ENCODE measurements around the gene GNAS.

The GNAS gene

DNA sequence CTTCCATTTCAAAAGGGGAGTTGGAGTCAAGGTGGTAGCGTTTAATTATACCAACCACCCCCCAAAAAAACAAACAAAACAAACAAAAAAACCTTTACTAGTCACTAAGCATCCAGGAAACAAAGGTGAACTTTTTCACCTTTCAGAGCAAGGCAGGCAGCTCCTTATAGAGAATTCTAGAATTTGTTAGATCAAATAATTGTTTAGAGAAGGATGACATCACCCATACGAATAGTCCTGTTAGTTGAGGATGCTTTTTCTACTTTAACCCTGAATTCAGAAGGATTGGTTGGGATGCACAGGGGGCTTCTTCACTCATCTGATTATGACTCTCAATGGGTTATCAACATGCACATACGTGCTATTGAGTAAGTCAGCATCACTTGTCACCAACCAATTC, 44.3 kb downstream of the GNAS start:
- no peak for DNase-seq (ENCODE audit: low read depth in 1 of 2, low spot score in 1 of 2)

DNA sequence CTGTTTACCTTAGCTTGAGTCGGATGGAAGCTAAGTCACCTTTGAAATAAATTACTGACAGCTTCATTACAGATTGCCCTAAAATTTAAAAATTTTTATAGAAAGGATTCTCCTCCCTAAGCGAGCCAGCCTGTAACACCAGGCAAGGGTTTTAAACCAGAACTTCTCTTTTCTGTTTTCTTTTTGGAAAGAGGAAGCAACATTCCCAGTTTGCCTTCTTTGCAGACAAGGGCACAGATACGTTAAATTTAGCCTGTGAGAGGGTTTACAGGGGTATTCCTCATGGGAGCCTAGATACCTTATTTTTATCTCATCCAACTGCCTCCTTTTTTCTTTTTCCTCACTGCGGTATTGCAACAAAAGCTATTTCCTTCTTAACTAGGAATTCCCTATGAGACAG, 45.0 kb downstream of the GNAS start:
- DNase-seq (ENCODE audit: low read depth in 1 of 2, low spot score in 1 of 2) = no peak

DNA sequence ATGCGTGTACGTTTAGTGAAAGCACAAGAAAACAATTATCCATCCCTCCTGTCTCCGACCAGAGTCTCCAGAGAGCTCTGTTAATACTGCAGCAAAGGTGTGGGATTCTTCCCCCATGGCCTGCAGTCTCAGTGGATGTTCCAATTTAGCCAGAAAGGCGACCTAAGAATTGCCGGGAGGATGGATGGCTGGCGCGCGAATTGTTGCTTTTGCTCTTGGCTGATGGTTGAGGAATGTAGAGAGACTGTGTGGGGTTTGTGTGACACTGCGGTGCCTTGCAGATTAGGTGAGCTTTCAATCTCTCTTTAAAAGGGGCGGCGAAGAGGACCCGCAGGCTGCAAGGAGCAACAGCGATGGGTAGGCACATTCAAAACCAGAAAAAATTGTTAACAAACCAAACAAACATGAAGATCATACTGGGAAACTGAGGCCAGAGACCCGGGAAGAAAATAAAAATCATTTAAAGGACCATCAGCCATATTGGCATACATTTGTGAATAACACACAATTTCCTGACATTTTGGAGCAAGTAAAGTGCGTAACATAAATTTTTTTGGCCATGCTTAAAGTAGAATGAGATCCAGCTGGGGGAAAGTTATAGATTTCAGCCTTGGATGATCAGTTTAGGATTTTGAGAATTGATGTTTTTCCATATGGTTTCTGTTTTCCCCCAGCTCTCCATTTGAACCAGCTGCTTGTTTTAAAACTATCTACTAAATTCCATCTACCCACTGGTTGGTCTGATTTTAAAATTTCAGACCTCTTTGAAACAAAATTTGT, 46.3 kb downstream of the GNAS start:
- no peak for DNase-seq (ENCODE audit: low read depth in 1 of 2, low spot score in 1 of 2)

DNA sequence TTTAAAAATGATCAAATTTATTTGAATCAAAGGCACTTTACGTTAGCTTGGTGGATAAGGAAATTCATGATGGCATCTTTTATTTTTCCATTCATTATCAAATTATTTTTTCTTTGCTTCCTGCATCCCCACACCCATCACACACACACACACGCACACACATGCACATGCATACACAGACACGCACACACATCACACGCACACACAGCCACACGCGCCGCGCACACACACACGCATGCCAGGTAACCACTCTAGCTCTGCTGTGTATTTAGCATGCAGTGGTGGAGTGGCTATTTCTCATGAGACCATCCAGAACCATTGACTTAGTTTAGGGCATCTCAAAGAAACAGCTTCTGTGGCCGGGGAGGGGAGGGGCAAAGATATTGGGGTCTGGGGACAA, 47.0 kb downstream of the GNAS start:
- DNase-seq (ENCODE audit: low read depth in 1 of 2, low spot score in 1 of 2) = no peak

DNA sequence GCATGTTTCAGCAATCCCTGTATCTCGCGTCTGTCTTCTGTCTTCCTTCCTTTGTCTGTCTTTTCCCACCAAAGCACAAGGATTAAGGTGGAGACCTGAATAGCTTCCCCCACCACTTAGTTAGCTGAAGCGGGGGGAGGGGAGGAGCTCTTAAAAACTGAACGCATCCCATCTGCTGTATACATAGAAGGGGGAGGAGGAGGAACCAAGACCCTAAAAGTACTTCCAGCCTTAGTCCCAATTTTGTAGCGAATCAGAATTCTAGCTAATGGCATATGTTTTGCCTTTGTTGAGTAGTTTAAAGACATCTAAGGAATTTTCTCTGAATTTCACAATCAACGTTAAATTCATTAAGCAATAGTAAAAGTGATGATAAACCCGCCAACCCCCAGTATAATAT, 47.9 kb downstream of the GNAS start:
- no peak for DNase-seq (ENCODE audit: low read depth in 1 of 2, low spot score in 1 of 2)

DNA sequence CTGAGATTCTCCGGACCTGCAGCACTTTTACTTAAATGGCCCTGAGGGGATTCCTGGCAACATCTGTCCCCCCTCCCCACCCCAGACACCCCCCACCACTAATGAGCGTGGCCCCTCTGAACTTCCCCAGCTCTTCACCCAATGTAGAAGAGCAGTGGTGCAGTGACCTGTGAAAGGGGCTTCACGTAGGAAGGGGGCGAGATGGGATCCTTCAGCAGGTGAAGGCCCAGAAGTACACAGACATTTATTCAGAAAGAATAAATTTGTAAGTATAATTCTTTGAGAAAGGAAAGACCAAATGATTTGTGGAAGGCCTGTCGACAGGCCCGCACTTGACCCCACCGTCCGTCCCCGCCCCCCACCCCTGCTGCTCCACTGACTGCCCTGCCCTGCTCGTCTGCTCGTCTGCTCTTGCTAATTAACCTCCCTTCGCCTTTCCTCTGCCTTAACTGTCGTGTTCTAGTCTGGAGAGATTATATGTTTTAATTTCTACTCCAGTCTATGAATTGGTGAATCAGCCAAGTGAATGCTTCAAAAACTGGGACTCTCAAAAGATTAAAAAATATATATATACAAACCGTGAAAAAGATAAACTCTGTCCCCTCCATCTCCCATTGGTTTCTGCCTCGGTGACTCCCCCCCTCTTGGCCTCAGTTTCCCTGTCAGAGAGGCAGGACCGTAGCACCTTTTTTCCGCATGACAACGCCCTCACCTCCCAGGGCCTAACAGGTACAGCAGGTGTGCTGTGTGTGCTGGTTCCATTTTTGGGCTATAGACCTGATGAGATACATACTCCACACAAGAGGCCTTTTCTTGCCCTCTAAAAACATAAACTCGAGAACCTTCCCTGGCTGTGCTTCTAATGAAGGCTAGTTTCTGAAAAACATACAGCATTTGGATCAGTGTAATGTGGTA, 49.2 kb downstream of the GNAS start:
- no peak for DNase-seq (ENCODE audit: low read depth in 1 of 2, low spot score in 1 of 2)

DNA sequence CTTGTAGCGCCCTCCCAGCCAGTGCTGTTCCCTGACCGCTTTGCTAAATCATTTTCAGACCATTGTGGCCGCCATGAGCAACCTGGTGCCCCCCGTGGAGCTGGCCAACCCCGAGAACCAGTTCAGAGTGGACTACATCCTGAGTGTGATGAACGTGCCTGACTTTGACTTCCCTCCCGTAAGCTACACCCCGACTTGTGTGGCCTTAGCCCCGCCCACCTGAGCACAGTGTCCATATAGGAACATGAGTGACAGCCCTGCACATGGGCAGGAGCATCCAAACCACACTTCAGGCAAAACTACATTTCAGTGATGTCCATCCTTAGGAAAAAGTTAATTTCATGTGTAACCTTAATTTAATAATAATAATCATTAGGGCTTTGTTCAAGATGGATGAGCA, 51.1 kb downstream of the GNAS start:
- DNase-seq (ENCODE audit: low read depth in 1 of 2, low spot score in 1 of 2) = no peak

DNA sequence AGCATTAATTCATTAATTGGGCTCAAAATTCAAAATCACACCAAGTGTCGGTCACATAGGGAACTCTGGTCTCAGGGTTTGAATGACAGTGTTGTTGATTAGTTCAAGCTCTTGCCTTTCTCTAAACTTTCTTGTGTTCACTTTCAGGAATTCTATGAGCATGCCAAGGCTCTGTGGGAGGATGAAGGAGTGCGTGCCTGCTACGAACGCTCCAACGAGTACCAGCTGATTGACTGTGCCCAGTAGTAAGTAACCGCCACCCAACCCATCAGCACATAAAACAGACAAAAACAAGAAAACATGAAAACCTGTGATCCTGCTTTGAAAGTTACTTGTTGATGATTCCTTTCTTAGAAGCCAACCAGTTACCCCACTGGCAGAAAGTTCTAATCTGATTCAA, 52.7 kb downstream of the GNAS start:
- DNase-seq (ENCODE audit: low read depth in 1 of 2, low spot score in 1 of 2) = no peak

DNA sequence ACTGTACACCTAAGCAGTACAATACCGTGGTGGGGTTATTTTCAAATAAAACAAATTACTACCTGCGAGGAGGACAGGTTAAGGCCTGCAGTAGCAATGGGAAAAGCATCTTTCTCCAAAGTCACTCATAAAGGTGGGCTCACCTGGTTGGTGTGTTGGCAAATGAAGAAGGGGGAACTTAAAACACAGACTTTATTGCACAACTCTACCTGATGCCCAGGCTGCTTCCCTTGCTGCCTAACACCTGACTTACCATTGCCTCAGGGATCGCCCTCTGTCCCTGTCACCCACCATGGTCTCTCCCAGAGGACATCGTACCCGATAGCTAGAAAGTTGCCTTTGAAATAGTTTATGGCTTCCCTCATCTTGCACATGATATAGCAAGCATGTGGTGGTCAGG, 53.6 kb downstream of the GNAS start:
- no peak for DNase-seq (ENCODE audit: low read depth in 1 of 2, low spot score in 1 of 2)

DNA sequence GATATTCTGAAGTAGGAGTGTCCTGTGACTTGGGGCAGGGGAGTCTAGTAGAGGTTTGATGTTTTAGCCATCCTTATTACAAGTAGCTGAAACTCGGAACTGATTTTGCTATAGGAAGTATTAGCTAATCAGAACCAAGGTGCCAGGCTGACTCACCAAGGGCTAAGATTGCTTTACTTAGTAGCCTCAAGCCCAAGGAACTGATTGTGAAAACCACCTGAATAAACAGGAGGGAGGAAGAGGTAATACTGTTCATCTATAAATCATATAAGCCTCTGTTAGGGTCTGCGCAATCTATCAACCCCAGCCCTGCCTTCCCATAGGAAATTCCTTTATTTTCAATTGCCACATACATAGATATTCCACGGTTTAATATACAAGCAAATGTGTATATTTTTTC, 54.4 kb downstream of the GNAS start:
- DNase-seq (ENCODE audit: low read depth in 1 of 2, low spot score in 1 of 2) = no peak

DNA sequence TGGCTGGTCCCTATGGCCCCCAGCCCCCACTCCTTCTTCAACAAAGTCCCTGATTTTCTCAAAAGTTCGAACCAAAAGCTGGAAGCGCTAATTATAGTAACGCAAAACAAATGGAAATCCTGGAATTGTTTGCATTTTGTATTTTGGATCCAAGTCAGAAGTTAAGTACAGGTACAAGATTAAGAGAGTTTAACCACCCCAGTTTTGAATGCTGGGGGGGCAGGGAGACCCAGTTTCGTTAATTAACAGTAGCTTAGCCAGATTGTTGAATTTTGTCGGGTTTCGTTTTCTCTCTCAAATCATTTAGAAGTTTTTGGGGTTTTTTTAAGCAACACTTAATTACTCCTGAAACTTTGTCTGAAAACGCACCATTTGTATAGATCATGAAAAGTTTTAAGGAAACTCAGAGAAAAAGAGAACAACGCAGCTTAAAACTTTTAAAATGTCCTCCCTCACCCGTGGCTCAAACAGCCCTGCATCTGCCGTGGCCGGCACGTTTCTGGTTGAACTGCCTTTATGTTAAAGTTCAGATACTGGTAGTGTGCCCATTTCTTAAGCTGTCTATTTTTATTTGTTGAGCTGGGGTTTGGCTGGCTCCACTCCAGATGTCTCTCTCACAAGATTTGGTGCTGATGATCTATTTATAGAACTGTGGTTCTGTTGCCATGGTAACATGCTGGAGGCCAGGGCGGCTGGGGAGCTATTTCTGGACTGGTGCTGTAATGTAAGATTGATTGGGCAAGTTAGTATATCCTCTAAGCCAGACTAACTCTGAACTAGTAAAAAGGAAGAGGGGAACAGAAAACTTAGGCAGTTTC, 55.0 kb downstream of the GNAS start:
- DNase-seq (ENCODE audit: low read depth in 1 of 2, low spot score in 1 of 2) = no peak

DNA sequence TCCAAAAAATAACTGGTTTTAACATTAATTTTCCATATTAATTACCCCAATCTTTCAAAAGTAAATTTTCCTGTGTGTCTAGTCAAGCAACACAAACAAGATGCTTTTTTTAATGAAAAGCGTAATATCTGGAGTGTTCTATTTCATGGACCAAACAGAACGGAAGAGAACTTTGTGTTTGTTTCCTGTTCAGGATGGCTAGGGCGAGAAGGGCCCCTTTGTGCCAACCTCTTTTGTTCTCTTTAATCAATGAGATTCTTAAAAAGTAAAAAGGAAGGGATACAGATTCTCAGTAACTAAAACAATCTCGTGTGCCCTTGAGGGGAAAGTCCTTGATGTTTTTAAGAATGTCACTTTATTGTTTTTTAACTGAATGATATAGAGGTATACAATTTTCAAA, 55.7 kb downstream of the GNAS start:
- no peak for DNase-seq (ENCODE audit: low read depth in 1 of 2, low spot score in 1 of 2)

DNA sequence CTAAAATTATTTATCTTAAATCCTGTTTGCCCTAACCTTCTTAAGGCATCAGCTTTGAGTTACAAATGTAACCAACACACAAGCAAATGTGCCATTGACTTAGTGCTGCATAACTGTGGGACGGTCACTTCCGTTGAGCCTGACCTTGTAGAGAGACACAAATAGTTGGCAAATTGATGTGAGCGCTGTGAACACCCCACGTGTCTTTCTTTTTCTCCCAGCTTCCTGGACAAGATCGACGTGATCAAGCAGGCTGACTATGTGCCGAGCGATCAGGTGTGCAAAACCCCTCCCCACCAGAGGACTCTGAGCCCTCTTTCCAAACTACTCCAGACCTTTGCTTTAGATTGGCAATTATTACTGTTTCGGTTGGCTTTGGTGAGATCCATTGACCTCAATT, 56.4 kb downstream of the GNAS start:
- DNase-seq (ENCODE audit: low read depth in 1 of 2, low spot score in 1 of 2) = no peak

DNA sequence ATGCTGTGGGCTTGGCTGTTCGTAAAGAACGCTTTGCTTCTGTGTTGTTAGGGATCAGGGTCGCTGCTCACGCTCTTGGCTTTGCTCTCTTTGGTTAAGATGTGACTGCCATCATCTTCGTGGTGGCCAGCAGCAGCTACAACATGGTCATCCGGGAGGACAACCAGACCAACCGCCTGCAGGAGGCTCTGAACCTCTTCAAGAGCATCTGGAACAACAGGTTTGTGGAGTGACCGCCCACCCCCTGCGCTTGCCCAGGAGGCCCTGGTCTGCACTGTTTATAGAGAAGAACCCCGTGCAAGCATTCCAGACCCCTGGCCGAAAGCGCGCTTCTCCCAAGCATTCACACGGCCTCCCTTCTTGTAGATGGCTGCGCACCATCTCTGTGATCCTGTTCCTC, 57.1 kb downstream of the GNAS start:
- no peak for DNase-seq (ENCODE audit: low read depth in 1 of 2, low spot score in 1 of 2)

DNA sequence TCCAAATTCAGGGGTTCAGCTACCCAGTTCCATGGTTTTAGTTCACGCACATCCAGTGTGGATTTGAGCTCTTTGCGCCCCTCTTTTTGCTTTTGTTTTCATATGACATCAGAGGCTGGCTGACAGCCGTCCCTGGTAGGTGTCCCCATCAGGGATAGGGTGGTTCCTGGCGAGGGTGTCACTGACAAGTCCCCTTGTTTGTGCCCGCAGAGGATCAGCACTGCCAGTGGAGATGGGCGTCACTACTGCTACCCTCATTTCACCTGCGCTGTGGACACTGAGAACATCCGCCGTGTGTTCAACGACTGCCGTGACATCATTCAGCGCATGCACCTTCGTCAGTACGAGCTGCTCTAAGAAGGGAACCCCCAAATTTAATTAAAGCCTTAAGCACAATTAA, 58.0 kb downstream of the GNAS start:
- no peak for DNase-seq (ENCODE audit: low read depth in 1 of 2, low spot score in 1 of 2)

DNA sequence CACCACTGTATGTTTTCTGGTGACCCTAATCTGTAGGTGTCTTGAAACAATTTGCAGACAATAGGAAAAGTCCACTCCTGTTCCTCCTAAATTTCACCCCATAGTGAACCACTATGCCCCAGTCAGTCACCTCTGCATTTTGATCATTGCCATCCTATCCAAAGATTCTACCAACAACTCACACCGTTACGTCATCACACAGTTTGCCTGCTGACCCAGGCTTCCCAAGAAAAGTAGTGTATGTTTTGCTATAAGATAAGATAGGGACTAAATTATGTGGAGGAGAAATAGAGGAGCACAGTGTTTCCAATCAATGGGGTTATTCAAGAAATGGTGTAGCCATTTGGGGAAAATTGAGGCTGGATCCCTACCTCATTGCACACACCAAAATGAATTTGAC, 58.8 kb downstream of the GNAS start:
- no peak for DNase-seq (ENCODE audit: low read depth in 1 of 2, low spot score in 1 of 2)

DNA sequence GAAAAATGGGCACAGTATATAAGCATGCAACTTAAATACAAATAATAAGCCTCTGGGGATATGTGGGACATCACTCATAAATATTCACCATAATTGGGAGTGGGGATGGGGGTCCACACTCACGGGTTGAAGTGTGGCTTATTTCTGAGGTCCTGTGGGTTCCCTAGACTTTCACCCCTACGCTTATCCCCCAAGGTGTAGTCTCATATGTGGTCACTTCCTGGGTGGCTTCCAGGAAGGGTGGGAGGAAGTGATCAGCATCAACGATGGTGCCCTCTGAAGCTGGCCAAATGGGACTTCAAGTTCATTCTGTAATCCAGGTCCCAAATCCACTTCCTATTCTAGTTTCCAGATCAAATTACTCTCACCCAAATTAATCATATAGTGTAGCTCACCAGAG, 59.5 kb downstream of the GNAS start:
- no peak for DNase-seq (ENCODE audit: low read depth in 1 of 2, low spot score in 1 of 2)

DNA sequence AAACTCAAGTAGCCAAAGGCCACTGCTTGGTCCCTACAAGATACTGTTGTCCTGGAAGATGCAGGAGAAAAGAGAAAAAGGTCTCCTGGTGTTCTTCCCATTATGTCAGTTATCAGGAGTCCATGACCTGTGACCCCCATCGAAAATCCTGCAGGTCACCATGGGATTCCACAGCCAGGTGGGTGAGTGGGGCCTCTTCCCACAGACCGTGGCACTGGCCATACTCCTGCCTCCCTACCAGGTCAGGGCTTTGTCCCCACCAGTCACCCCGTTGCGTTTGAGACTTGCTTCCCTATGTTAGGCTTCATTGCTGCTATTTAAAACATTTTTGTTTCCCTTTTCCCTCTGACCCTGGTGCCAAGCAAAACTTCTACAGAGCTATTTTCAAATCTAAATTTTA, 60.6 kb downstream of the GNAS start:
- DNase-seq (ENCODE audit: low read depth in 1 of 2, low spot score in 1 of 2) = no peak

DNA sequence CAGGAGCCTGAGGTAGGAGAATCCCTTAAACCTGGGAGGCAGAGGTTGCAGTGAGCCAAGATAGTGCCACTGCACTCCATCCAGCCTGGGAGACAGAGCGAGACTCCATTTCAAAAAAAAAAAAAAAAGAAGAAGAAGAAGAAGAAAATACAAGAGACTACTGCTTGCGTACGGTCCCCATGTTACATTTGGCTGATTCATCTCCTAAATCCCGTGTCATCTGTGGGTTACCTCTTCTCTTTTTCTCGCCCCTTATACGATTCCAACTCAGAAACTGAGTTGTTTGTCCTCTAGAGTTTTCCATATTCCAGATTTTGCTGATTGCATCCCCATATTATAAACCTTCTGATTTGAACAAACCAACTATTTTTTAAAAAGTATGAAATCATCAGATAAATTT, 66.1 kb downstream of the GNAS start:
- no peak for DNase-seq (ENCODE audit: low read depth in 1 of 2, low spot score in 1 of 2)

DNA sequence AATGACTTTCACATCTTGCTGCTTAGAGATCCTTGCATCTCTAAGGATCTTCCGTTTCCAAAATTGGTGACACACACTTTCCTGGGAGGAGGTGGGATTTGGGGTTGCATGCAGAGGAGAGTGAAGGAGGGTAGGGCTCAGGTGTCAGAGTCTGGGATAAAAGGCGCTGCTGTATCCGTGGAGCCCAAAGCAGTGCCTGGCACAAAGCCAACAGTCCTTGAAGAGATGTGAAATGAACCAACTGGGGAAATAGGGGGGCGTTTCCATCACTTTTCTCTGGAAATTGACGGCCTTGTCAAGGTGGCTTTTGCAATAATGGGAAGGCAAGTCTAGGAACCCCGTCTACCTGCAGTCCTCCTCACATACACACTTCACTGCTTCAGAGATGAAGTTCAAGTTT, 69.0 kb downstream of the GNAS start:
- DNase-seq (ENCODE audit: low read depth in 1 of 2, low spot score in 1 of 2) = no peak

DNA sequence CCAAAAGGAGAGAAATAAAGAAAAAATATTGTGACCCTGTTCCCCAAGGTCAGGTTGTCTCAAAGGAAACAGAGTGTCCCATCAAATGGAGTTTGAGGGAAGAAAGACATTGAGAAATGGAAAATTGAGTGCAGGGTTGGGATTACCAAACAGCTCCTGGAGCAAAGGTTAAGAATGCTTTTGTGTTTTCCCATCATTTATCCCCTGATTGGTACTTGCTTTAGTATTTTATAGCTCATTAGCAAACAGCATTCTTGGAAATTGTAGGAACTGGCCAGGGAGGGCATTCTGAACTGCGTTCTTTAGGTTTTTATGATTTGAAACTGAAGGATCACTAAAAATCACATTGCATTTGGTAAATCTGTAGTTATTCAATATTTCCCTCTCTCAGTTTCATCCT, 69.5 kb downstream of the GNAS start:
- DNase-seq (ENCODE audit: low read depth in 1 of 2, low spot score in 1 of 2) = no peak

Measured in stimulated activated CD4-positive, alpha-beta T cell treated with anti-CD3 and anti-CD28 coated beads, Interleukin-15, amount 100 ng/mL, for 1 hour (primary cell).